Heart left ventricle (tissue), 13 donors: ENCODE measurements around the gene LEP.

Experiments used
- POLR2A ChIP-seq, 2 donors: fragments of 450-650 bp; IDR thresholded peaks; one replicate each; pipeline ENCODE4 v1.6.1; 2017; ENCODE audit warnings: antibody characterized with exemption in 2 of 2, mild to moderate bottlenecking in 2 of 2, moderate library complexity in 2 of 2
- TF ChIP-seq, protein P1 (sequence below), 12 donors: fragments of 200-600 bp; sonication (generic) in 4 of 12; IDR thresholded peaks; one replicate each; pipeline versions ENCODE4 v1.5.0 to v1.8.0; 2018 to 2022; ENCODE audit warnings: antibody characterized with exemption in 12 of 12, mild to moderate bottlenecking in 5 of 12
- donor health status: ischemic (EF 13 %, LVEDD 7.1; RV severe dilation, severe dysfunction).
- donor health status: DM: no; HTN: yes; CAD: no.
- donor health status: DM: no; HTN: no; CAD: no.
- donor health status: ischemic (EF 25% LVEDD 6.9; RV normal size, moderate dysfunction).
- donor health status: ischemic (EF 25% LVEDD 5.7; RV mildly dilated, moderate dysfunction).
- donor health status: ischemic (EF 35%, LVEDD 5.7; RV mildly dilated, moderate dysfunction).
- donor health status: nonischemic (EF 11% LVEDD 7.7; RV severe dilation, severe dysfunction).
- donor health status: DM: yes; HTN: yes; CAD: no.
- donor health status: PGD.
- donor health status: ischemic (EF 29% LVEDD 5.4; RV normal size, mild dysfunction).
- donor health status: nonischemic (EF 23%, LVEDD 6.1; RV moderate dilation, normal function).

DNA sequence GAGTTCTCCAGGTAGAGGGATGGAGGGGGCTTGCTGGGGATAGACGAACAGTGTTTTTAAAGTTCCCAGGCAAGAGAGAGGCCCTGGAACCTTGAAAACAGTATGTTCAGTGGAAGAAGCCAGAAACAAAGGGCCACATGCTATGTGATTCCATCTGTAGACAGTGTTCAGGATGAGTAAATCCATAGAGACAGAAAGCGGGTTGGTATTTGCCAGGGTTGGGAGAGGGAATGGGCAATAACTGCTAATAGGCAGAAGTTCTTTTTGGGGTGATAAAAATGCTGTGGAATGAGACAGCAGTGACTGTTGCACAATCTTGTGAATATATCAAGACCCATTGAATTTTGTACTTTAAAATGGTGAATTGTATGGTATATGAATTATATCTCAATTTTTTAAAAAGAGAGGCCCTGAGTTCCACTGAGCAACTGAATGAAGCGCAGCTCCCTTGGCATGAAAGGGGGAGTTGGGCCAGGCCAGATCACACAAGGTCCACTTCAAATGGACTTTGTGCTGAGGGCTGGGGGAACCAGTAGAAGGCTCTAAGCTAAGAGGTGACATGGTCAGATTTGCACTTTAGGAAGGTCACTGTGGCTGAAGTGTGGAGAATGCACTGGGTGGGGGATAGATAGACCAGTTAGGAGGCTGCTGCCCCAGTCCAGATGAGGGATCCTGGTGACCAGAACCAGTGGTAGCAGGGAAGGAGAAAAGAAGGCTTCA lies 34.0 kb downstream of the LEP start:
- no peak for TF ChIP-seq POLR2A (IDR thresholded peaks at IDR 0.05)
- TF ChIP-seq, protein P1, sequence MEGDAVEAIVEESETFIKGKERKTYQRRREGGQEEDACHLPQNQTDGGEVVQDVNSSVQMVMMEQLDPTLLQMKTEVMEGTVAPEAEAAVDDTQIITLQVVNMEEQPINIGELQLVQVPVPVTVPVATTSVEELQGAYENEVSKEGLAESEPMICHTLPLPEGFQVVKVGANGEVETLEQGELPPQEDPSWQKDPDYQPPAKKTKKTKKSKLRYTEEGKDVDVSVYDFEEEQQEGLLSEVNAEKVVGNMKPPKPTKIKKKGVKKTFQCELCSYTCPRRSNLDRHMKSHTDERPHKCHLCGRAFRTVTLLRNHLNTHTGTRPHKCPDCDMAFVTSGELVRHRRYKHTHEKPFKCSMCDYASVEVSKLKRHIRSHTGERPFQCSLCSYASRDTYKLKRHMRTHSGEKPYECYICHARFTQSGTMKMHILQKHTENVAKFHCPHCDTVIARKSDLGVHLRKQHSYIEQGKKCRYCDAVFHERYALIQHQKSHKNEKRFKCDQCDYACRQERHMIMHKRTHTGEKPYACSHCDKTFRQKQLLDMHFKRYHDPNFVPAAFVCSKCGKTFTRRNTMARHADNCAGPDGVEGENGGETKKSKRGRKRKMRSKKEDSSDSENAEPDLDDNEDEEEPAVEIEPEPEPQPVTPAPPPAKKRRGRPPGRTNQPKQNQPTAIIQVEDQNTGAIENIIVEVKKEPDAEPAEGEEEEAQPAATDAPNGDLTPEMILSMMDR (IDR thresholded peaks at IDR 0.05), result no peak
